ENCODE measurements around the gene KLHL2. TPM values are rescaled to one million over a fixed set of nuclear protein-coding genes. Genes with fewer than 3 reads are reported as not detected.

KLHL2 gene
- total RNA-seq, 4 donors from 2014 or later = 18.0 to 26.7 (median 23.8) TPM

DNA sequence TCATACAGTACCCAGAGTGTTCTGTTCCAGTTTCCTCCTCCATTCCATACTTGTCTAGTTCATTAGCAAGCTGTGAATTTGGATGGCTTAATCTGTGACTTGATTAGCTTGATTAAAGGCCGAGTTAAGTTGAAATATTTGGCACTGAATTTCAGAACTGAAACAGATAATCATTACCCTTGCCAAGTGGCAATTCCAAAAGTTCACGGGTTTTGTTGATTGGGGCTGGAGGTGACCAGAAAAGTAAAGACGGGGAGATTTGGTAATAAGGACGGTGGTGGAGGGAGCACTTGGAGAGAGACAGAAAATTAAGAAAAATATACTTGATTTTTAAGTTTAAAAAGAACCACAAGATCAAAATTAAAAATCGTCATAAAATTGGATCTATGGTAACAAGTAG, 21.9 kb upstream of the KLHL2 start:
- no peaks in the 10 kb centered on the region for H3K36me3 ChIP-seq
- H3K27me3 ChIP-seq = no peaks in the 10 kb centered on the region
- WGBS, 2 donors = 86% methylated on average over 5 of the region's 5 CpGs
- H3K27ac ChIP-seq = no peak overlapping the region
- H3K4me1 ChIP-seq = no peaks in the 10 kb centered on the region
- H3K4me3 ChIP-seq = no peak overlapping the region
- DNase-seq (ENCODE audit: low spot score in 2 of 2) = no peak
- TF ChIP-seq POLR2A (IDR thresholded peaks at IDR 0.05) (no peak), CTCF (IDR thresholded peaks at IDR 0.05) (no peak), EP300 (IDR thresholded peaks at IDR 0.05) (no peak)
- no peaks in the 10 kb centered on the region for H3K9me3 ChIP-seq

DNA sequence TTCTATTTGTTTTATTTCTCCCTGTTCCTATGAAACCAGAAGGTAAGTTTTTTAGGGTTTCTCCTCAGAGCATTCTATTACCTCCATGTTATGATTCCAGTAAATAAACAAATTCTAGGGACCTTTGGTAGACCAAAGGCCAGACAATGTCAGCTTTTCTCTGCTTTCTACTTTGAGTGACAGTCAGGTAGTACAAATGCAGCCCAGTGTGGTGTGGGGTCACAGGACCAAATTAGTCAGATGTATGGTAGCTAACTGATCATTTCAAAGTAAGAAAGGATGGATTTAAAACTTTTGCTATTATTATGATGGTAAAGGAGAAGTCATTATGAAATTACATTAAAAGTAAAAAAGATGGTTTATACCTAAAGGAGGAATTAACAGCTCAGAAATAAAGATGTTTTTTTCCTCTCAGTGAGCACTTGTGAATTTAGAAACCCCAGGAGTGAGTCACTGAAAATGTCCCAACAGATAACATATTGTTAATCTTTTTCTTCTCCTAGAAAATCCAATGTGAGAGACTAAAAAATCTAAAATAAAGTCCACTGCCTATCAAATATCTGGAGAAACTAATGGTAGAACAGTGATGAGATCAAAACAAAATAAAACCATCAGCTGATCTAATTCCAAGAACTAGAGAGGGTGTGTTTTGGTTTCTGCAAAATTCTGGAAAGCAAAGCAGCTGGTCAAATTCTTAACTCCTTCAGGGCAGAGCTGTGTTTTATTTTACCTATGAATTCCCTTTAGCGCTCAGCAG, 16.6 kb upstream of the KLHL2 start:
- Histone ChIP-seq H3K9me3 (no peaks in the 10 kb centered on the region), H3K27ac (no peak overlapping the region), H3K36me3 (no peaks in the 10 kb centered on the region), H3K4me3 (no peak overlapping the region), H3K4me1 (no peaks in the 10 kb centered on the region), H3K27me3 (no peaks in the 10 kb centered on the region)
- TF ChIP-seq EP300 (IDR thresholded peaks at IDR 0.05) (no peak), POLR2A (IDR thresholded peaks at IDR 0.05) (no peak), CTCF (IDR thresholded peaks at IDR 0.05) (no peak)
- no peak for DNase-seq (ENCODE audit: low spot score in 2 of 2)
- 88 to 94% methylated on average over 1 of the region's 1 CpG for WGBS, 2 donors

DNA sequence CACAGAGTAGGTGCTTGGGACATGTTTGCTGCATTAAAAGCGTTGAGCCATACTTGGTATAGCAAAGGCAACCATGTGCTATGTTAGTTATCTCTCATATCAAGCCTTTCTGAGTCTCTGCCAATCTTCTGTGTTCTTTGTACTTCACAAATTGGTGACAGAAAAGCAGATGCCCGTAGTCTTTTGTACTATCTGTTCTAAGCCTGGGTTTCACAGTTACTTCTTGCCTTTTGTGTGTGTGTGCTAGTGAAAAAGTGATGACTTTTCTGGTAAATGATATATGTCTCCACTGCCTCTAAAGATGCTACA, 16.1 kb upstream of the KLHL2 start:
- no peak for DNase-seq (ENCODE audit: low spot score in 2 of 2)
- no peaks in the 10 kb centered on the region for H3K9me3 ChIP-seq
- no peak overlapping the region for H3K4me3 ChIP-seq
- TF ChIP-seq EP300 (IDR thresholded peaks at IDR 0.05) = no peak
- TF ChIP-seq CTCF (IDR thresholded peaks at IDR 0.05) = no peak
- TF ChIP-seq POLR2A (IDR thresholded peaks at IDR 0.05) = no peak
- no peak overlapping the region for H3K27ac ChIP-seq
- no peaks in the 10 kb centered on the region for H3K36me3 ChIP-seq
- WGBS, 2 donors = 54 to 77% methylated on average over 2 of the region's 2 CpGs
- no peaks in the 10 kb centered on the region for H3K4me1 ChIP-seq
- H3K27me3 ChIP-seq = no peaks in the 10 kb centered on the region

- no peaks in the 10 kb centered on the region for H3K9me3 ChIP-seq
- TF ChIP-seq POLR2A (IDR thresholded peaks at IDR 0.05) (no peak), EP300 (IDR thresholded peaks at IDR 0.05) (no peak), CTCF (IDR thresholded peaks at IDR 0.05) (no peak)
- no peaks in the 10 kb centered on the region for H3K27me3 ChIP-seq
- no peak for DNase-seq (ENCODE audit: low spot score in 2 of 2)
- no peaks in the 10 kb centered on the region for H3K4me1 ChIP-seq
- H3K27ac ChIP-seq = no peak overlapping the region
- no peaks in the 10 kb centered on the region for H3K36me3 ChIP-seq
- H3K4me3 ChIP-seq = no peak overlapping the region
- 63 to 71% methylated on average over 7 of the region's 7 CpGs for WGBS, 2 donors
These were observed 15.4 kb upstream of the KLHL2 start for GRCh38 chr4:165191814-165192499.

- WGBS, 2 donors = 83 to 94% methylated on average over 1 of the region's 1 CpG
- no peaks in the 10 kb centered on the region for H3K4me1 ChIP-seq
- no peak overlapping the region for H3K4me3 ChIP-seq
- DNase-seq (ENCODE audit: low spot score in 2 of 2) = no peak
- no peaks in the 10 kb centered on the region for H3K27me3 ChIP-seq
- TF ChIP-seq EP300 (IDR thresholded peaks at IDR 0.05) = no peak
- no peak for TF ChIP-seq POLR2A (IDR thresholded peaks at IDR 0.05)
- TF ChIP-seq CTCF (IDR thresholded peaks at IDR 0.05) = no peak
- no peaks in the 10 kb centered on the region for H3K9me3 ChIP-seq
- no peak overlapping the region for H3K27ac ChIP-seq
- H3K36me3 ChIP-seq = no peaks in the 10 kb centered on the region
These were observed 14.9 kb upstream of the KLHL2 start for GRCh38 chr4:165192500-165192898.

Measured in tibial nerve (tissue), 4 donors.